CD1c-positive myeloid dendritic cell (primary cell): Measurements from ENCODE around the gene GRIFIN.
A peak's percentile ranks its signal among the peaks of the same experiment; 100 is the strongest.
"Not testable (repeated sequence)": the region's sequence is repeated elsewhere in the genome, so short reads cannot be mapped to it uniquely, and the experiment has no call there.

Experiments used
- DNase-seq: peaks from one replicate; pipeline ENCODE4 v3.0.0-alpha.2; 2016; ENCODE audit errors: extremely low spot score

GRIFIN gene

GRCh38 chr7:2459674-2460073 lies 16.5 kb downstream of the GRIFIN start:
- DNase-seq = no peak

GRCh38 chr7:2453849-2454248 lies 22.3 kb downstream of the GRIFIN start:
- not testable (repeated sequence) for DNase-seq

DNA sequence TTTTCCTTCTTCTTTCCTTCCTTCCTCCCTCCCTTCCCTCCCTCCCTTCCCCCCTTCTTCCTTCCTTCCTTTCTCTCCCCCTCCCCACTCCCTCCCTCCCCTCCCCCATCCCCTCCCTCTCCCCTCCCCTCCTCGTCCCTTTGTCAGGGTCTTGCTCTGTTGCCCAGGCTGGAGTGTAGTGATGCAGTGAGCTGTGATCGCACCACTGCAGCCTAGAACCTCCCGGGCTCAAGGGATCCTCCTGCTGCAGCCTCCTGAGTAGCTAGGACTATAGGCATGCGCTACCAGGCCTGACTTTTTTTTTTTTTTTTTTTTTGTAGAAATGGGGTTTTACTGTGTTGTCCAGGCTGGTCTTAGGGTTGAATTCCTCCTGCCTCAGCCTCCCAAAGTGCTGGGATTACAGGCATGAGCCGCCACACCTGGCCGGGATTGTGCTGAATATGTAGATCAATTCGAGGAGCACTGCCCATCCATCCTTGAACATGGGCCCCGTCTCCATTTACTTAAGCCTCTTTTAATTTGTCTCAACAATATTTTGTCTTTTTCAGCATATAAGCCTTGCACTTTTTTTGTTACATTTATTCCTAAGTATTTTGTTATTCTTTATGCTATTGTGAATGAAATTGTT lies 23.4 kb downstream of the GRIFIN start:
- no peak for DNase-seq

- DNase-seq = peak; percentile 10
These were observed 24.1 kb downstream of the GRIFIN start for GRCh38 chr7:2452074-2452507.

GRCh38 chr7:2451171-2452073 lies 24.8 kb downstream of the GRIFIN start:
- DNase-seq = peak; percentile 83

DNA sequence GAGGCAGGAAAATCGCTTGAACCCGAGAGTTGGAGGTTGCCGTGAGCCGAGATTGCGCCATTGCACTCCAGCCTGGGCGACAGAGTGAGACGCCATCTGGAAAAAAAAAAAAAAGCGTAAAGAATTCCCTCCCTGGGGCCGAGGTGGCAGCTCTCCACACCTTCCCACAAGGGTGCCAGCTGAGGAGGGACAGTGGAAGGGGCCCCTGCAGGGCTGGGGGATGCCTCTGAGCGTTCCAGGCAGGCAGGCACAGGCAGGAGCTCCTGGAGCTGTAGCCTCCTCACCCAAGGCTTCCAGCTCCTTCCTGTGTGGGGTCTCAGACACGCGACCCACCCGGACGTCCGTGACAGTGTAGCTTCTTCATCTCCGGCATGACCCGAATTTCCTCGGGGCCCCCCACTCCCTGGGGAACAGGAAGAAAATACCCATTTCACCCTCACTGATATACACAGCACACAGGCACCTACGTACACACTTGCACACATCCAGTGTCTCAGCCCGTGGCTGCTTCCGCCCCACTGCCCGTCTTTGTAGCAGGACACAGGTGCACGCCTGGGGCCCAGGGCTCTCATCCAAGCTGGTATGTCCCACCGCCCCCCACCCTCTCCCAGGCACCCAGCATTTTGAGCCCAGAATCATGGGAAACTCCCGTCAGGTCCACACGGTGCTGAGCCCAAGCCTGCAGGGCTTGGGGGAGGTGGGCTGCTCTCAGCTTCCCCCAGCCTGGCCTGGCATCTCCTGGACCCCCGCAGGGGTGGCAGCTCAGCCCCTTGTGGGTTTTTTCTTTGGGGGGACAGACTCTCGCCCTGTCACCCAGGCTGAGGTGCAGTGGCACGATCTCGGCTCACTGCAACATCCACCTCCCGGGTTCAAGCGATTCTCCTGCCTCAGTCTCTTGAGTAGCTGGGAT lies 25.7 kb downstream of the GRIFIN start:
- DNase-seq = no peak

GRCh38 chr7:2446676-2447075 lies 29.5 kb downstream of the GRIFIN start:
- no peak for DNase-seq

GRCh38 chr7:2445898-2446555 lies 30.2 kb downstream of the GRIFIN start:
- no peak for DNase-seq

GRCh38 chr7:2445047-2445446 lies 31.2 kb downstream of the GRIFIN start:
- no peak for DNase-seq

- DNase-seq = no peak
These were observed 31.7 kb downstream of the GRIFIN start for GRCh38 chr7:2444476-2444875.

DNA sequence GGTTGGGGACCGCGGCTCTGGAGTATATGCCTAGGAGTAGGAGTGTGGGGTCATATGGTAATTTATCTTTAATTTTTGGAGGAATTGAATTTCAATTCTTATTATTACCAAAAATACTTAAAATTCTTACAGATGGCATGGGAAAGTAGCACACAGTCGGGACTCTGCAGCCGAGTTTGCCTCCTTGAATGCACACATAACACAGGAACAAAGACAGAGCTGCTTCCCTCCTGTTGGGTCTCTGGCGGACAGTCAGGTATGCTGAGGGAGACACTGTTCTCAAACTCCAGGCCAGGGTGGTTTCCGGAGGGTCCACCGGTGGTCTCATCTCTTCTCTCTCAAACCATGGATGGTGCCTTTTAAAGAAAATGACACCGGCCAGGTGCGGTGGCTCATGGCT lies 32.7 kb downstream of the GRIFIN start:
- DNase-seq = no peak

- no peak for DNase-seq
These were observed 34.7 kb downstream of the GRIFIN start for GRCh38 chr7:2441430-2442058.

DNA sequence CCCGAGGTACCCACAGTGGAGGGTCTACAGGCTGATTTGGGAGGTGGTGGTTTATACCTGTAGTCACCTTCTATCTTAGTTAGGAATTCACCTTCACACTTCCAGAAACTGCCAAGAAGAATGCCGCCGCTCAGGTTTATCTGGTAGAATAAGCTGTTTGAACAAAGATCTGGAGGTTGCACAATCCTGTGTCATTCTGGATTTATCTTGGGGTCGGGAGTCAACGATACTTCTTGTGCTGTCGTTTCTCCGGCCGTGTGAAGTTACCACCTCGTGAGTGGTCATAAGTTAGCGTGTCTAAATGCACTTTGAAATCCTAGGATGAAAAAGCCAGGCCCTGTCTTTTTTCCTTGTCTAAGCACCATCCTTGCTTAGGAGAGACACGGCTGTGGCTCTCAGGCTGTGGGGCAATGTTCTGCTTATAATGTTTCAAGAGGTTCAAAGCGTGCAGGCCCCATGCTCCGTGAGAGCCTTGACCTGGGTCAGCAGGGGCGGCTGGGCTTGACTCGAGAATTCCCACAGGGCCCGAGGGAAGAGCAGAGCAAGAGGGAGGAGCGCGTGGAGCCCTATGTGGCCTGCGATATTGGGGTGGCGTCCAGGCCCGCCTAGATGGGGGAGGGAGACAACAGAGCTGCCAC lies 35.5 kb downstream of the GRIFIN start:
- no peak for DNase-seq

DNA sequence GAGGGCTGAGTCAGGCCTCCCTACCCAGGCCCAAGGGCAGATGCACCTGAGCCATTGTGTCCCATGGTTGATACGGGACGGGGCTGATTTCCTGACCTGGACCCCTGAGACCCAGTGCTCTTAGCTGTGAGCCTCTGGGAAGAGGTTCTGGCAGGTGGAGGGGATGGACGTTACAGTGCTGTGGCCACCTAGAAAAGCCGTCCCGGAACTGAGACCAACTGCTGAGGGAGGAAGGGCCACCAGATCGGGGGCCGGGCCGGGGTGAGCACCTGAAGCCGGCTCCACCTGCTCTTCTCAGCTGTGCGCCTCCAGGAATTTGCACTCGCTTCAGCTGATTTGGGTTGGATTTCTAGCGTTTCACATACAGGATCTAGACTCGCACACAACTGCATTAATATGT lies 37.4 kb downstream of the GRIFIN start:
- no peak for DNase-seq

DNA sequence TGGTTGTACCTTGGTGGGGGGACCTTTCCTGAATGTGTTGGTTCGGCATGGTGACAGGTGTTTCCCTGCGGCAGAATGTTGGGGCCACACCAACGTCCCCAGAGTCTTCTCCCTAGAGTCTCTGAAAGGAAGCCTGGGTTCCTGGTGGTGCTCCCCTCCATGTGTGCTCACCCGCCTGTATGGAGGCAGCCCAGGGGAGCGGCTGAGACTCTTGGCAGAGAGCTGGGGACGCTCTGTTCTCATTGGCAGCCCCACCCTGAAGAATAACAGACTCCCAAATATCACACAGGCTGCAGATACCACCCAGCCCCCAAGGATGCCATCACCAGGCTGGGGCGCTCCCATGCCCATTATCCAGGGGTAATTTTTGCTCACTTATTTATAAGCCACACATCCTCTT lies 38.0 kb downstream of the GRIFIN start:
- no peak for DNase-seq

- DNase-seq = no peak
These were observed 38.6 kb downstream of the GRIFIN start for GRCh38 chr7:2437537-2438148.

- no peak for DNase-seq
These were observed 39.1 kb downstream of the GRIFIN start for GRCh38 chr7:2437136-2437535.

DNA sequence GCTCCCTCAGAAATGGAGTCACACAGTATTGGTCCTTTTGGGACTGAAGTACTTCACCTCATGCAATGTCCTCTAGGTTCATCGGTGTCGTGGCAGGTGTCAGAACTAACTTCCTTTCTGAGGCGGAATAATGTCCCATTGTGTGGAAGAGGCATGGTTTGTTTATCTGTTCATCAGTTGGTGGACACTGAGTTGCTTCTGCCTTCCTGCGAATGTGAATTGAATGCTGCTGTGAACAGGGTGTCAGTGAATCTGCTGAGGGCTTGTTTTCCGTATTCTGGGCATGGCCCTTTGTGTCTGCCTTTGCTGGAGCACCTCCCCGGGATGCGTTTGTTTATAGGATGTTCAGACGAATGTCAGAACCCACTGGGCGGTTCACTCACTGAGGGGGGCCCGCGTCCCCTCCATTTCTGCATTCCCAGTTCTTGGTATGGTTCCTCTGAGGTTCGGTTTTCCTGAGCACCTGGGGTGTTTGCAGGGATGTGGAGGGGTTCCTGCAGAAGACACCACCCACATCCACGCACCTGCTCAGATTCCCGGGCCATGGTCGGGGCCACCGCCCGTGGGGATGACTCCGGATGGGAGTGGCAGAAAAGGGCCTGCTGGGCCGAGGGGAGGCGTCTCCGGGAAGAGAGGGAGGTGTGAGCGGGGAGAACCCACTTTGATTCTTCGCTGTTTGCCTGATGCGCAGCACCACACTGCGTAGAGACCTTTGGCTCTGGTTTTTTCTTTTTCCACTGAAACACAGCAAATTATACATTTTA lies 39.7 kb downstream of the GRIFIN start:
- DNase-seq = no peak

GRCh38 chr7:2435146-2435545 lies 41.1 kb downstream of the GRIFIN start:
- no peak for DNase-seq
